Activated T-helper 1 cell treated with anti-CD3 and anti-CD28 coated beads, Interleukin-12 subunit alpha, Interleukin-12 subunit beta, Interleukin-2, Interleukin-4 antibody, amounts not matched to agents 30 ng/mL and 10 ng/mL and 1 ng/mL, durations not matched to agents 14 hours and 24 hours and 36 hours (primary cell): ENCODE results near the gene ZSCAN5B. TPM values are rescaled to one million over a fixed set of nuclear protein-coding genes. Genes with fewer than 3 reads are reported as not detected.
"Not testable (repeated sequence)": the region's sequence is repeated elsewhere in the genome, so short reads cannot be mapped to it uniquely, and the experiment has no call there.

Experiments
- DNase-seq: peaks from one replicate; pipeline ENCODE4 v3.0.0; 2021; ENCODE audit warnings: low spot score
- H3K27ac Mint-ChIP-seq: one replicate; pipeline ENCODE4 v1.8.0; 2021; ENCODE audit warnings: mild to moderate bottlenecking, mixed read lengths
- H3K27me3 Mint-ChIP-seq: one replicate; pipeline ENCODE4 v1.8.0; 2022; ENCODE audit warnings: mild to moderate bottlenecking, moderate library complexity, mixed read lengths; ENCODE audit not compliant: insufficient read depth
- H3K36me3 Mint-ChIP-seq: one replicate; pipeline ENCODE4 v1.8.0; 2021; ENCODE audit warnings: low read depth, mixed read lengths
- H3K4me1 Mint-ChIP-seq: one replicate; pipeline ENCODE4 v1.8.0; 2021; ENCODE audit warnings: low read depth, mixed read lengths
- H3K4me3 Mint-ChIP-seq: one replicate; pipeline ENCODE4 v1.8.0; 2021; ENCODE audit warnings: mild to moderate bottlenecking, moderate library complexity, mixed read lengths
- H3K9me3 Mint-ChIP-seq: one replicate; pipeline ENCODE4 v1.8.0; 2021; ENCODE audit warnings: mixed read lengths
- intact Hi-C: fragments of 100-400 bp; cut with micrococcal nuclease; formaldehyde crosslinking; loops from one replicate; pipeline ENCODE4 v1.15.1; 2024
- total RNA-seq: library from RNA; stranded (reverse); gene quantifications from 2 replicates; pipeline ENCODE4 v1.2.3, GENCODE V29; 2022

Gene ZSCAN5B
- total RNA-seq, 1 donor from 2014 or later = not detected

DNA sequence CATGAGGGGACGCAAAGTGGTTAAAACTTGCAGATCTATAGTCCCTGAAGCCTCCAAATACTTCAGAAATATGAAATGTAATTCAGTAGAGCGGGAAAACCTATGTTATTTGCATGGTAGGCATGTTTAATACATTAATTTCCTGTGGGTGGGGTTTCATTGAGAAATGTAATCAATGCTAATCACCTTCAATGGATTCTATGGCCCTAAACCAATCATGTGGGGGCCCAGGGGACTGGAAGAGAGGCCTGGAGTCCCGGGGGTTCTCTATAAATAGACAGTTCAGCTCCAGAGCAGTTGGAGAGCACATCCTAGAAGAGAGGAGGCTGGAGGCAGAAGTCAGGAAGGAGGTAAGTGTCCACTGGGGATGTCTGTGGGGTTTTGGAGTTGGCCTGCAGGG lies 4.4 kb upstream of the ZSCAN5B start, which contains the start of gene ZSCAN5C:
Gene ZSCAN5C, plus strand, starts transcription at position 301 of the 400 bp plus-strand sequence. CDS start 3,641 bp downstream, outside the sequence.
- H3K4me1 Mint-ChIP-seq = no peaks in the 10 kb centered on the region
- no peak within 1 kb of the TSS for H3K4me3 Mint-ChIP-seq
- no peak within 1 kb of the TSS for H3K27ac Mint-ChIP-seq
- H3K36me3 Mint-ChIP-seq = no peaks in the 10 kb centered on the region
- H3K27me3 Mint-ChIP-seq = peaks cover 4% of the 10 kb centered on the region
- intact Hi-C loops = no loop called here
- DNase-seq = no peak
- no peaks in the 10 kb centered on the region for H3K9me3 Mint-ChIP-seq

DNA sequence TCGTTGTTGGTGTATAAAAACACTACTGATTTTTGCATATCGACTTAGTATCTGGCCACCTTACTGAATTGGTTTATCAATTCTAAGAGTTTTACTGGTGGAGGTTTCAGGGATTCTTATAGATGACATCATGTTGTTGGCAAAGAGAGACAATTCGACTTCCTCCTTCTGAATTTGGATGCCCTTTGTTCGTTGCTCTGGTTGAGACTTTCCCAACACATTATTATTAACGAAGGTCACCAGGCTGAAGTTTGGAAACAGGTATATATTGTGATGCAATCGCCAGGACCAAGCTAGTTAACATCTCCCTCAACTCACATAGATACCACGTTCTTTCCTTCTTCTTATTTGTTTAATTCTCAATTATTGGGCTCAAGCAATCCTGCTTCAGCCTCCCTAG lies 2.1 kb upstream of the ZSCAN5B start:
- intact Hi-C loops = no loop called here
- DNase-seq = no peak
- no peak overlapping the region for H3K27ac Mint-ChIP-seq
- H3K27me3 Mint-ChIP-seq = peaks cover 4% of the 10 kb centered on the region
- no peak overlapping the region for H3K4me3 Mint-ChIP-seq
- H3K4me1 Mint-ChIP-seq = no peaks in the 10 kb centered on the region
- H3K9me3 Mint-ChIP-seq = no peaks in the 10 kb centered on the region
- no peaks in the 10 kb centered on the region for H3K36me3 Mint-ChIP-seq

DNA sequence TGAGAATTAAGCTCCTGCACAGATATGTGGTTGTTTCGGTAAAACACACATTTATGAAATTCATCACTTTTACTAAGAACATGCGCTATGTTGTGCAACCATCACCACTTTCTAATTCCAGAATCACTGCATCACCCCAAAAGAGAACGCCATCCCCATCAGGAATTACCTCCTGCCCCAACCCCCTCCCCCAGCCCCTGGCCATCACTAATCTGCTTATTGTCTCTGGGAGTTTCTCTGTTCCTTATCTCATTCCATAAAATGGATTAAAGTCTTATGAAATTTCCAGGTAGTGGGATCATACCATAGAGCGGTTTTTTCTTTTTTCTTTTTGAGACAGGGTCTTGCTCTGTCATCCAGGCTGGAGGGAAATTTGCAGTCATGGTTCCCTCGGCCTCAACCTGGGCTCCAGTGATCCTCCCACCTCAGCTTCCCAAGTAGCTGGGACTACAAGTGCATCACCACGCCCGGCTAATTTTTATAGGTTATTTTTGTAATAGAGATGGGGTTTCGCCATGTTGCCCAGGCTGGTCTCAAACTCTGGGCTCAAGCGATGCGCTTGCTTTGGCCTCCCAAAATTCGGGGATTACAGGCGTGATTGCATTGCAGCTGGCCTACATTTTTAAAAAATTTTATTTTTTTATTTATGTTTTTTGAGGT lies 3.5 kb downstream of the ZSCAN5B start:
- DNase-seq = no peak
- Mint-ChIP-seq H3K36me3 (no peaks in the 10 kb centered on the region), H3K27ac (no peak overlapping the region), H3K4me3 (no peak overlapping the region), H3K27me3 (no peaks in the 10 kb centered on the region), H3K9me3 (no peaks in the 10 kb centered on the region), H3K4me1 (no peaks in the 10 kb centered on the region)
- intact Hi-C loops = no loop called here

DNA sequence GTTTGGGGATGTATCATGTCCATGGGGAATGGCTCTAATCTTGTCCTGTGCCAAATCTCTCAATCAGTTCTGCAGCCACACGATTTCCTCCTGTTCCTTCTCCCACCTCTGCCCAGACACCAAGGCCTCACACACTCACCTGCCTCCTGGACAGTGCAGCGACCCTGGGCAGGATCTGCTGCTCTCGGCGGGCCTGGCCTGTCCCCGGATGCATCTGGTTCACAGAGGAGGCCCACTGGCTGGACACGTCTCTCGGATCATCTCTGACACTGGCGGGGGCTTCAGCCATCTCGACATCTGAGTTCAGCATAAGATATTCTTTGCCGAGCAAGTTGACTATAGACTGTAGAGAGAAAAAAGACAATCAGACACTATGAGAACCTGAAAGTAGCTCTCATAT lies 5.9 kb downstream of the ZSCAN5B start:
- no peak for DNase-seq
- no peaks in the 10 kb centered on the region for H3K9me3 Mint-ChIP-seq
- no peaks in the 10 kb centered on the region for H3K36me3 Mint-ChIP-seq
- H3K4me3 Mint-ChIP-seq = no peak overlapping the region
- intact Hi-C loops = no loop called here
- no peaks in the 10 kb centered on the region for H3K4me1 Mint-ChIP-seq
- H3K27me3 Mint-ChIP-seq = no peaks in the 10 kb centered on the region
- H3K27ac Mint-ChIP-seq = no peak overlapping the region

DNA sequence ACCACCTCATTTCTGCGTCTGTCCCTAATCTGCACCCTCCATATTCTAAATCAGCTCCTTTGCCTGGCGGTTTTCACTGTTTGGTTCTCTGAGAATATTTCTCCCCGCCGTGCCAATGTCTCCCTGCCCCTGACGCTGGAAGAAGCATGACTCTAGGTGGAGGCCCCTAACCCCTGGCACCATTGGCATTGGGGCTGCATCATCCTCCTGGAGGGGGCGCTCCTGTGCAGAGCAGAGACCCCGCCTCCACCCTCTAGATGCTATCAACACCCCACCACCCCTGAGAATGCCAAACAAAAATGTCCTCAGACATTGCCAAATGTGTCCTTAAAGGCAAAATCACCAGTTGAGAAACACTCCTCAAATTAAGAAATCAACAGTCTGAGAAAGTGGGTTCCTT lies 6.5 kb downstream of the ZSCAN5B start:
- H3K27me3 Mint-ChIP-seq = no peaks in the 10 kb centered on the region
- no peaks in the 10 kb centered on the region for H3K9me3 Mint-ChIP-seq
- H3K4me1 Mint-ChIP-seq = peaks cover under 1% of the 10 kb centered on the region
- DNase-seq = no peak
- intact Hi-C loops = no loop called here
- H3K27ac Mint-ChIP-seq = no peak overlapping the region
- H3K4me3 Mint-ChIP-seq = no peak overlapping the region
- no peaks in the 10 kb centered on the region for H3K36me3 Mint-ChIP-seq

DNA sequence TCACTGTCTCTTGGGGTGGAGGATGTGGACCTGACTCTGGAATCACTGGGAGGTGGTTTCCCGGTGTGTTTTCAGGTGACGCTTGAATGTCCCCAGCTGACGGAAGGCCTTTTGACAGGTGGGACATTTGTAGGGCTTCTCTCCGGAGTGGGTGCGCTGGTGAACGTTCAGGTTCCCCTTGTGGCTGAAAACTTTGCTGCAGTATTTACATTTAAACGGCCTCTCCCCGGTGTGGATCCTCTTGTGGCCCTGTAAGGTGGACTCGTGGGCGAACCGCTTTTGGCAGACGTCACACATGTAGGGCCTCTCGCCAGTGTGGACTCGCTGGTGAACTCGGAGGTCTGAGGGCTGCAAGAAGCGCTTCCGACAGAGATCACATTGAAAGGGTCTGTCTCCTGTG lies 7.8 kb downstream of the ZSCAN5B start:
- intact Hi-C loops = no loop called here
- H3K27ac Mint-ChIP-seq = no peak overlapping the region
- peaks cover 1% of the 10 kb centered on the region for H3K27me3 Mint-ChIP-seq

DNA sequence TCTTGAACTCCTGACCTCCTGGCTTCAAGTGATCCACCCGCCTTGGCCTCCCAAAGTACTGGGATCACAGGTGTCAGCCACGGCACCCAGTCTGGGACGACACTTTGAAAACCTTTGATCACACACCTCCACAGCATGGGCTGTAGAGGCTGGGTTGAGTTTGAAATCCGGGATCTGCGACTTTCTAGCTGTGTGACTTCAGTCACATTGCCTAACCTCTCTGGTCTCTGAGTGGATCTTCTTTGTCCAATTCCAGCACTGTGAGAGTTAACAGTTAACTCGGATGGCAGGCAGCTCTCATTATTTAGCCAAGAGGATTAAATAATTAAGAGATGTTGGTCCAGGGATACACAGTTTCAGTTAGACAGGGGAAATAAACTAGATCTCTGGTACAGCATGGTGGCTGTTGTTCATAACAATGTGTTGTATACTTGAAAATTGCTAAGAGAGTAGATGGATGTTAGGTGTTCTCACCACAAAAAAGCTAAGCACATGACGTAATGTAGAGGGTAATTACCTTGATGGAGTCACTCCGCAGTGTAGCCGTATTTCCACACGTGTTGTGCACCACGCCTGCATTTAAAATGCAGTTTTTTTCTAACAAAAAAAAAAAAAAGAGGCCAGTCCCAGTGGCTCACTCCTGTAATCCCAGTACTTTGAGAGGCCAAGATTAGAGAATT lies 19.9 kb downstream of the ZSCAN5B start:
- DNase-seq = no peak
- no peaks in the 10 kb centered on the region for H3K4me1 Mint-ChIP-seq
- intact Hi-C loops = no loop called here
- no peaks in the 10 kb centered on the region for H3K9me3 Mint-ChIP-seq
- H3K36me3 Mint-ChIP-seq = no peaks in the 10 kb centered on the region
- H3K27ac Mint-ChIP-seq = no peak overlapping the region
- H3K4me3 Mint-ChIP-seq = no peak overlapping the region
- H3K27me3 Mint-ChIP-seq = no peaks in the 10 kb centered on the region

More for the DNA sequence above, 7.8 kb downstream of the ZSCAN5B start:
- Mint-ChIP-seq H3K36me3 (no peaks in the 10 kb centered on the region), H3K4me3 (no peak overlapping the region), H3K4me1 (peaks cover 9% of the 10 kb centered on the region), H3K9me3 (no peaks in the 10 kb centered on the region)
- no peak for DNase-seq

DNA sequence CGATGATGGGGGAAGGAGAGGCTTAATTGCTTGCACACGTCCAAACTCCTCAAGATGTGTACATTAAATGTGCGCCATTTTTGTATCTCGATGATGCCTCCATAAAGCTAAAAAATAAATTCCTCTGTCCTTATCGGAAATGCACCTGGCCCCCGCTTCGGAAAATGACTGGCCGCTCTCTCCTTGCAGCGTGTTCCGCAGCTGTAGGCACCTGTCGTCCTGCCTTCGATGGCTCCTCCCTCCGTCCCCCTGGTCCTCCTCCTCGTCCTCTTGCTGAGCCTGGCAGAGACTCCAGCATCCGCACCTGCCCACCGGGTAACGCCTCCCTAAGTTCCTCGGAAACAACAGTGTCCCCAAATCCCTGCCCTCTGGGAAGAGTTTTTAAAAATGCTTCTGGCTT lies 20.7 kb downstream of the ZSCAN5B start:
- Mint-ChIP-seq H3K4me3 (no peak overlapping the region), H3K27me3 (peaks cover 3% of the 10 kb centered on the region), H3K27ac (no peak overlapping the region), H3K9me3 (no peaks in the 10 kb centered on the region), H3K36me3 (no peaks in the 10 kb centered on the region), H3K4me1 (no peaks in the 10 kb centered on the region)
- intact Hi-C loops = no loop called here
- DNase-seq = no peak

DNA sequence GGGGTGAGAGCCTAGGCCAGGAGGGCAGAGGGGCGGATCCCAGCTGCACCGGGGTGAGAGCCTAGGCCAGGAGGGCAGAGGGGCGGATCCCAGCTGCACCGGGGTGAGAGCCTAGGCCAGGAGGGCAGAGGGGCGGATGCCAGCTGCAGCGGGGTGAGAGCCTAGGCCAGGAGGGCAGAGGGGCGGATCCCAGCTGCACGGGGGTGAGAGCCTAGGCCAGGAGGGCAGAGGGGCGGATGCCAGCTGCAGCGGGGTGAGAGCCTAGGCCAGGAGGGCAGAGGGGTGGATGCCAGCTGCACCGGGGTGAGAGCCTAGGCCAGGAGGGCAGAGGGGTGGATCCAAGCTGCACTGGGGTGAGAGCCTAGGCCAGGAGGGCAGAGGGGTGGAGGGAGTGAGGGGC lies 21.3 kb downstream of the ZSCAN5B start:
- H3K36me3 Mint-ChIP-seq, H3K9me3 Mint-ChIP-seq, H3K4me3 Mint-ChIP-seq, H3K4me1 Mint-ChIP-seq, DNase-seq, H3K27ac Mint-ChIP-seq, intact Hi-C loops, H3K27me3 Mint-ChIP-seq: not testable (repeated sequence)

DNA sequence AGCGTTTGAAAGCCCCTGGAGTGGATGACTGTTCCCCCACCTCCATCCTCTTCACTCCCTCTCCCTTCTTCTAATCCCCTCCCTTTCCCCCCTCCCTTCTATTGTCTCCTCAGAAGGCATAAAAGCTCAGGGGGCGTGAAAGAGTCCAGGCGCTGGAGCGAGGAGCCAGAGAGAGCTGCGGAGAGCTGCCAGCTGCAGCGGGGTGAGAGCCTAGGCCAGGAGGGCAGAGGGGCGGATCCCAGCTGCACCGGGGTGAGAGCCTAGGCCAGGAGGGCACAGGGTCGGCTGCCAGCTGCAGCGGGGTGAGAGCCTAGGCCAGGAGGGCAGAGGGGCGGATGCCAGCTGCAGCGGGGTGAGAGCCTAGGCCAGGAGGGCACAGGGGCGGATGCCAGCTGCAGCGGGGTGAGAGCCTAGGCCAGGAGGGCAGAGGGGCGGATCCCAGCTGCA lies 21.7 kb downstream of the ZSCAN5B start, which contains the start of gene GALP:
Gene GALP, plus strand, starts transcription at position 148 of the 447 bp plus-strand sequence. CDS start 1,101 bp downstream, outside the sequence.
- H3K4me3 Mint-ChIP-seq, DNase-seq, H3K4me1 Mint-ChIP-seq, H3K9me3 Mint-ChIP-seq, H3K27me3 Mint-ChIP-seq, intact Hi-C loops, H3K27ac Mint-ChIP-seq, H3K36me3 Mint-ChIP-seq: not testable (repeated sequence)

DNA sequence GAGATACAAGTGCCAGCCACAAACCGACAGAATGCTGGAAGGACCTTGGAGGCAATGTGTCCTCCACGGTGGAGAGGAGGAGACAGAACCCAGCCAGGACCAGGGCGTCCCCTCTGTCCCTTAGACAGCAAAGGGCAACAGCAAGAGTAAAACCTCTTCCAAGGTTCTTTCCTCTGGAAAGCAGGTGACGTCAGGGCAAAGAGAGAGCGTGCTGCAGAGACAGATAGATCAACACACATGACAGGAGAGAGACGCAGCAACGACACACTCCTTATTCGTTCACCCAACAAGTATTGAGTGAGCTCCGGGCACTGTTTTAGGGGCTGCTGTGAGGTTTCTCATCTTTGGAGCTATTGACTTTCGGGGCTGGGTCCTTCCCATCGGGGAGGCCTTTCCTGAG lies 23.0 kb downstream of the ZSCAN5B start:
- intact Hi-C loops = no loop called here
- Mint-ChIP-seq H3K36me3 (no peaks in the 10 kb centered on the region), H3K9me3 (no peaks in the 10 kb centered on the region), H3K27ac (no peak overlapping the region), H3K27me3 (peaks cover 4% of the 10 kb centered on the region), H3K4me3 (no peak overlapping the region), H3K4me1 (no peaks in the 10 kb centered on the region)
- DNase-seq = no peak

DNA sequence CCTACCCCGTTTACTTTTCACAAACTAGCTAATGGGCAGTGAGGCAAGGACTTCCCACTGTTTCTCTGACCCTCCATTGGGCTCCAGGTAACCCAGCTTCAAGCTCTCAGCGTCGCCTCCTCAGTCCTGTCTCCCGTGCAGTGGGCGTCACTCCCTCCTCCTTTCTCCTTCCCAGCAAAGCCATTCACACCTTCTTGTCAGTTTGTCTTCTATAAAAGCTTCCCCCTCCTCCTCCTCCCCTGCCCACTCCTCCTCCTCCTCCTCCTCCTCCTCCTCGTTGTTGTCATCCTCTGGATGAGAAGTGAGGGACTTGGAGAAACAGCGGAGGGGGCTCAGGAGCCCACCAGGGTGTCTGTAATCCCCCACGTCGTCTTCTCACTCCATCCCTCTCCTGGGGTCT lies 23.5 kb downstream of the ZSCAN5B start:
- no peak for DNase-seq
- no peaks in the 10 kb centered on the region for H3K4me1 Mint-ChIP-seq
- H3K27me3 Mint-ChIP-seq = peaks cover 4% of the 10 kb centered on the region
- no peak overlapping the region for H3K4me3 Mint-ChIP-seq
- no peak overlapping the region for H3K27ac Mint-ChIP-seq
- no peaks in the 10 kb centered on the region for H3K9me3 Mint-ChIP-seq
- H3K36me3 Mint-ChIP-seq = no peaks in the 10 kb centered on the region
- intact Hi-C loops = no loop called here

DNA sequence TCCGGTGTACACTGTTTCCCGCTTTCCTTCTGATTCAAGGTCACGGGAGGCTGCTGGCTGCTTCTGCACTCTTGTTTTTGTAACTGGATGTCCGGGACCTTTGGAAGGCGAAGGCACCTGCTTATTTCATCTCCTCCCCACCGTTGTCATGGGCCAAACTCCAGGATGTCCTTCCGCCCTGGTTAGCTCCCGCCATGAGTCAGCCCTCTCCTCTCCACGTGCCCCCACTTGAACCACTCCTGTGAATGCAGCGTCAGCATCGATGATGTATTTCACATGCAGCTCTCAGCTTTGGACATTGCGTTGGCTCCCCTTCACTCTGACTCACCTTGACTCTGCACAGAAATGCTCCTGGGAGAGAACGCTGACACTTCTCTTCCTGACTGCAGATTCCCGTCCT lies 27.3 kb downstream of the ZSCAN5B start:
- H3K4me3 Mint-ChIP-seq = no peak overlapping the region
- H3K27me3 Mint-ChIP-seq = peaks cover 4% of the 10 kb centered on the region
- no peaks in the 10 kb centered on the region for H3K4me1 Mint-ChIP-seq
- no peak for DNase-seq
- no peaks in the 10 kb centered on the region for H3K9me3 Mint-ChIP-seq
- intact Hi-C loops = no loop called here
- H3K36me3 Mint-ChIP-seq = no peaks in the 10 kb centered on the region
- no peak overlapping the region for H3K27ac Mint-ChIP-seq
